ENCODE data around the gene NADK.

NADK gene

DNA sequence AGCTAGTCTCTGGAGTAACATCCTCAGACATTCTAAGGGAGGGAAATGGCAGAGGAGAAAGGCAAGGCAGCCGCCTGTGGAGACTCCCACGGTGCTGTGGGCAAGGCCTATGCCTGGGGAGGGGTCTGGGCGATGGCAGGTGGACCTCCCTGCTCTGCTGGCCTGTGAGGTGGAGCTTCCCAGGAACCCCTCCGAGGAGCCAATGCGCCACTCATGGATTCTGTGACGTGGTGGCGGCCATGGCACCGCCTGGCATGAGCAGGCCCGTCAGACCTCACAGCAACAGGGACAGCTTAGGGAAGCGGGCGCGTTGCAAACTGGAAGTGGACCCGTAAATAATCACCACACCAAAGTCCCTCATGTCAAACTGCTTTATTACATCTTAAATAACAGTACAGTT is 6.7 kb upstream of the NADK start:
- DNase-seq = no peak

DNA sequence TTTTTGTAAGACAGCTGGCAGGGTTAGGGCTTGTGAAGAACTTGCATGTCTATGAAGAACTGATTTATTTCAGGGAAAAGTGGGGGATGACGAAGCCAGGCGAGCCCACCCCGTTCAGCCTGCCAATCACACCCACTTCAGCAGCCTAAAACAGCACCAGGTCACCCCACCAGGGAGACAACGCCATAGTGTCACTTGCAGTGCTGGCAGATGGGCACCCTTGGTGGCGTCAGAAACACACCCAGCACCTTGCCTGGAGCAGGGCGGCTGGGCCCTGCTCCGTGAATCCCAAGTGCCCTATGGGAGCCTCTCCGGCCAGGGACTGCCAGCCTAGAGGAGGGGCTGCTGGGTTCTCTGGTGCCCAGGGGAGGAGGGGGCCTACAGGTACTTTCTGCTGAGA is 5.0 kb upstream of the NADK start:
- no peak for DNase-seq

DNA sequence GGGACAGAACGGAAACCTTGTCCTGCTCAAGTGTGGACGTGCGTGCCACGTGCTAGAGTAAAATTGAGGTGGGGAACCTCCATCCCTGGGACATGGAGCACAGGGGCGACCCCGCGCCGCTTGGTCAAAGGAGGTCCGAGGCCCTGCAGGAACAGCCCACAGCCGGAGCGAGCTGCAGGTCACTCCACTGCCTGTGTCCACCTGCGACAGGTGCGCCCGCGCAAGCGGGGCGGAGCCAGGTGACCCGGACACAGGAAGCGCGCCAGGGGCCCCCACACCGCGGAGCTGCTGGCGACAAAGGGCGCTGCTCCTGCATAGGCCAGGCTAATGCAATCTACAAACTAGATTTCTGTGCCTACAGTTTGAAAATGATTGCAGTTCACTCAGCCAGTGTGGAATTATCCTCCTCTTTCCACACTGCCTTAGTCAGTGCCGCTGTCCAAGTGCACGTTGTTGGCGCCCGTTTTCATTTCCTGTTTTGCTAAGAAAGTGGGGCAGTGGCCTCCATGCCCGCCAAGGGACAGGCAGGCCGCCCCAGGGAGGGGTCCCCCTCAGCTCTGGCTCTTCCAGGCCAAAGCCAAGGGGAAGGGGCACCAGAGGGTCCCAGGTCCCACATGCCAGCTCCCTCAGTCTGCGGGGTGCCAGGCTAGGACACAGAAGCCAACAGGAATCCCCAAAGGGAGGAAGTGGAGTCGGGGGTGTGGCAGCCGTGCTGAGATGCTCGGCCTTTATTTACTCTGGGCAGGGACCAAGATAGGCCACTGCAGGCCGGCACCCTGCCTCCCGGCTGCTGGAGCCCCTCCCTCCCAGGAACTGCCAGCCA is 4.3 kb upstream of the NADK start:
- DNase-seq = no peak

DNA sequence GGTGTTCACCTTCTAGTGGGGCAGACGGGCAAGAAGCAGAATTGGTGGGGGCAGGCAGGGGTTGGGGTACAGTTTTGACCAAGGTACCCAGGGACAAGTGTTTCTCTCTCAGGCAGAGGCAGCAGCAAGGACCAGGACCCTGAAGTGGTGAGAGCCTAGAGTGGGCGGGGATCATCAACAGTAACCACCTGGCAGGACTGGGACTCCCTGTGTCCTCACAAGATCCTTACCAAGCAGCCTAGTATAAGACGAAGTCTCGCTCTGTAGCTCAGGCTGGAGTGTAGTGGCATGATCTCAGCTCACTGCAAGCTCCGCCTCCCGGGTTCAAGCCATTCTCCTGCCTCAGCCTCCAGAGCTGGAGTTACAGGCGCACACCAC is 3.2 kb upstream of the NADK start:
- DNase-seq = no peak

DNA sequence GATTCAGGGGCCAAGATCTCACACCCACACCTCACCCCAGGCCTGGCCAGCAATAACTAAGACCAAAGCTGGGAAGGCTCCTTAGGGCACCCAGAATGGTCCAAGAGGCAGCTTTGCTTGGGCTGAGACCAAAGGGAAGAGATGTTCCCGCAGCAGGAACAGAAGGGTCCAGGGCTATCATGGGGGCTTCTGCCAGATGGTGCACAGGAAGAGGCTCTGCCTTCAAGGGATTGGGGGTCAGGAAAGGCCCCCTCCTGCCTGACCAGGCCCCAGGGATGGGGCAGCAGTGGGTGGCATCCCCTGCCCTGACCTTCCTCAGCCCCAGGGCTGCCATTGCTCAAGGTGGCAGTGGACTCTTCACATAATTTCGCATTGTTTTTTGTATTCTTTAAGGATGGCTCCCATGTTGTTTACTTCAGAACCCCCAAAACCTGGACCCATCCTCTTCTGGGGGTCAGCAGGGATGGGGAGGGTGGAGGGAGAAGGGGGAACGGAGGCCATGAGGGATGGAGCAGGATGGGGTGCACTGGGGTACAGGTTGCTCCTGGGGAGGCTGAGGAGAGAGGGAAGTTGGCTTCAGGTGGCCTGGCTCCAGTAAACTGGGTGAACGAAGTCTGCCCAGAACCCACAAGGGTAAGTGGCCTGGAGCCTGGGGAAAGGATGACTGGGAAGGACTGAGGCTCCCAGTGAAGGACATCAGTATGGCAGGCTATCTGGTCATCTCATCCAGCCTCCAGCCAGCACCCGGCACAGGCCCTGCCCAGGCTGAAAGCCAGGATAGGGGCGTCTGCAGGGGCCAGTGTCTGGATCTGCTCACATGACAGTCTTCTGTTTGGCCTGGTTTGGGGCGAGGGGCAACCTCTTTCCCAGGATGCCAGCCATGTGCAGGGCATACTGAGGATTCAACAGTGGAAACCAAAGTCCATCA is 2.6 kb upstream of the NADK start:
- no peak for DNase-seq

DNA sequence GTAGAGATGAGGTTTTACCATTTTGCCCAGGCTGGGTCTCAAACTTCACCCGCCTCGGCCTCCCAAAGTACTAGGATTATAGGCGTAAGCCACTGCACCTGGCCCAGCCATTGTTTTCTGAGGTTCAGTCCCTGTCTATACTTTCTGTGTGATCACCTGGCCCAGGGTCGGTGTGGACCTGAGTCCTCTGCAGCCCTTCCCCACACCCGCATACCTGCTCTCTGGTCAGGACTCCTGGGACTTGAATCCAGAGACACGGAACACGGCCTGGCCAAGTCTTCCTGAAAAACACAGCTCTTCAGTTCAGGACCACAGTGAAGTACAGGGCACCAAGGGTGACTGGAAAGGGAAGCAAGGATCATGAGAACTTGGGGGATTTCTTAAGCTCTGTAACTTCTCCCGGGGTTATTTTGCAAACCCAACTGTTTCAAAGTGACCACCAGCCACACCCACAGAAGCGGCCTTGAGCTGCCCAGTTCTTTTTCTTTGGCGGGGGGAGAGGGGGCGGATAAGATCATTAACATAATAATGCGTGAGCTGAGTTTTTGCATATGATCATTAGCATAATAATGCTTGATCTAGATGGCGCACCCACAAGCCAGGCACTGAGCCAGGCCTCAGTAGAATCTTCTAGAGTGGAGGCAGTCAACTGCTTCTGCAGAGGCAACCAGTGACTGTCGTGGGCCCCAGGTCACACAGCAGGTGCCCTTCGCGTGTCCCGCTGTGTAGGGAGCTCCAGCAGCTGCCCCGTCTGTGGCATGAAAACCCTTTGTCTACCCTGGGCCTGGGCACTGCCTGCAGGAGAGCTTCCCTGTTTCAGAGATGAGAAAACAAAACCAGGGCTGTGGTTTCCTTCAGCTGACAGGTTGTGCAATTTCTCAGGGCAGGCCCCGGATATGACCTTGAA is 1.7 kb upstream of the NADK start:
- DNase-seq = peak; percentile 22

DNA sequence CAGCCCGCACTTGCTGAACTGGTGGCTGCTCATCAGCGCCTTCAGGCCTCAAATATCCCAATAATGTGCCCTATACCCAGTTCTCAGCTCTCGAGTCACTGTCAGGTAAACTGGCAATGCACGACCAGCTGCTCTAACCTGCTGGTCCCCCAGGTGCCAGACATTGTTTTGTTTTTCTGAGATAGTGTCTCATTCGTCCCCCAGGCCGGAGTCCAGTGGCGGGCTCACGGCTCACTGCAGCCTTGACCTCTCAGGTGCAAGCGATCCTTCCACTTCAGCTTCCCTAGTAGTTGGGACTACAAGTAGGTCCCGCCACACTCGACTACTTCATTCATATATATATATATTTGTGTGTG is 1.0 kb upstream of the NADK start:
- DNase-seq = no peak

DNA sequence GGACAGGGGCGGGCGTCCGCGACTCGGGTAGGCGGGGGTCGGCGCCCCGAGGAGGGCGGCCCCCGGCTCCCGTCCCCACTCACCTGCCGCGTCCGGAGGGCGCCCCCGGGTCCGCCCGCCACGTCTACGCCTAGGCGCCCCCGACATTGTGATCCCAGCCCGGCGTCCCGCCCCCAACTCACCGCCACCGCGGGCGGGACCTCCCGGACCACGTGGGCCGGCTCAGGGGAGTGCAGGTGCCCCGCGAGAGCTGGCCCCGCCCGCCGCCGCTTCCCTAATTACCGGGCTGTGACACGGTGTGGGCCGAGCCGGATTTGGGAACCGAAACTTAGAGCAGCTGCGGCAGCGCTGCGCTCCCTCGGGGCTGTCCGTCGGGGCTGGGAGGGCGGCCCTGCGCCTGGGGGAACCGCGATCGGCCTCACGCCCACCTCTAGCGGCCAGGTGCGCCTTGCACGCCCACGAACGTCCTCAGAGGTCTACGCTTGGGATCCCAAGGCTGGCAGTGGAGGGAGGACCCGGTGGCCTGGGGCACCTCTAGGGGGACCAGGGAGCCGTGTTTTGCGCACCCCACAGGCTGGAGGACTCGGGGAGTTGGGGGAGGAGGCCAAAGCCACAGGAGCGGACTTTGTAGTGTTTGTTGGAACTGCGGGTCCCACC is 521 bp upstream of the NADK start:
- DNase-seq = peak; percentile 84

DNA sequence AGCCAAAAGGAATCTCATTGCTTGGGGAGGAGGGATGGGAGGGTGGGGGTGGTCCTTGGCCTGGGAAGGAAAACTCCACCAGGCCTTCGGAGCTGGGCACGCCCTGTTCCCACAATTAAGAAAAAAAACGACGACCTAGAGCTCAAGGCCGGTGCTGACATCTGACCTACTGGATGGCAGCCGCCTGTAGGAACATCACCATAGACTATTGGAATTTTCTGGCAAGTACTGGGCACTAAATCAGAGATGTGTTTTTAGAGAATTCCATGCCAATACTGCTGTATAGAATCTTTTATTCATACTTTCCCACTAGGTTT is 729 bp downstream of the NADK start:
- no peak for DNase-seq

DNA sequence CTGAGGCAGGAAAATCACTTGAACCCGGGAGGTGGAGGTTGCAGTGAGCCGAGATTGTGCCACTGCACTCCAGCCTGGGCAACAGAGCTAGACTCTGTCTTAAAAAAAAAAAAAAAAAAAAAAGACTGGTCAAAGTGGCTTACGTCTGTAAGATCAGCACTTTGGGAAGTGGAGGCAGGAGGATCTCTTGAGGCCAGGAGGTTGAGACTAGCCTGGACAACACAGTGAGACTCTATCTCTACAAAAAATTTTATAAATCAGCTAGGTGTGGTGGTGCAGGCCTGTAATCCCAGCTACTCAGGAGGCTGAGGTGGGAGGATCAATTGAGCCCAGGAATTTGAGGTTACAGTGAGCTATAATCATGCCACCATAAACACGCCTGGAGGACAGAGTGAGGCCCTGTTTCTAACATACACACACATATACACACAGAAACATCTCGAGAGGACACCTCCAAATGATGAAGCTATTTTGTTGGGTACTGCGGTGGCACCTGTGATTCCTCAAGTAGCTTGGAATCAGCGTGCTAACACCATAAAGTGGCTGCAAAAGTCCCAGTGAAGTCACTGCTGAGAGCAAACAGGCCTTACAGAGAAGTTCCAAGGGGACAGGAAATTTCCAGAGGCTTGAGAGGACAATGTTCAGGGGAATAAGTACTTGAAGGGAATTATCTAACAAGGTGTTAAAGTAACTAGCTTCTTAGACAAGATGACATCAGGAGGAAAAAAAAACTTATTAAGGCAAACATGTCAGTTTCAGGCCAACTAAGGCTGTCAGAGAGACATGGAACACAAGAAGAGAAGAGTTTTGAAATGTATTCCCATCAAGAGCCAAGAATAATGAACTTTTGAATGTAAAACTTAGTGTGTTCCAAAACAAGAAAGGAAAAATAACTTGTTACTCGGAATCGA is 1.3 kb downstream of the NADK start:
- DNase-seq = no peak

DNA sequence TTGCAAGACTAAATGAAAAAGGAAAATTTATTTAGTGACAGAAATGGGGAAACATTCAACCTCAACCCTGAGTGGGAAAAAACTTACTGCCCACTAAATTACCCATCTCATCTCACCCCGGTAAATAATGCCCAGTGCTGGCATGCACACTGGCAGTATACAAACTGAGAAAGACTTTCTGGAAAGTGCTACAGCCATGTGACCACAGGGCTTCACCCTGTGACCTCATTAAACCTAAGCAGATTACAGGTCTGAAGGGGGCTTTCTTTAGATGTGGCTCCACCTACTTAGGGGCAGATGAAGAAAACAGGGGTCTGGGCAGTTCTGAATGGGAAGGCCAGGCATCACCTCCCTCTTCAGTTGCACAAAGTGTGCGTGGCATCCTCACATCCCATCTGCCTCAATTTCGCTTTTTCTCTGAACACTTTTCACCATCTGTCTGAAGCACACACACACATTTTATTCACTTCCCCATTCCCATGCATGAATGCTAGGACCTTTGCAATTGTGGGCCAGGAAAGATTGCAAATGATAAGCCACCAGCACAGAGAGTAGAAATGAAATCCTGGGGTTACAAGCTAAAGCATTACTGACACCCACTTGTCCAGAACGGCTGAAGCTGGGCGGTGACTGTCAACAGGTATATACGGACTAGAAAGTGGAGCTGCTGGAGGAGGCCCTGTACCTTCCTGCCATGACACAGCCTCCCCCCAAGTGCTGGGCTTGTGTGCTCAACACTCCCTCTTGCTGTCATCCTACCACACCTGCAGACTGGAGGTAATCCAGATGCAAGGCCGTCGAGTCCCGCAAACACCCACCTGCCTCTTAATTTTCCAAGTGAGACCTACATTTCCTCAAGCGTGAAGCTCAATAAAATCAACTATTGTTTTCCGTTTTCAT is 2.7 kb downstream of the NADK start:
- no peak for DNase-seq

DNA sequence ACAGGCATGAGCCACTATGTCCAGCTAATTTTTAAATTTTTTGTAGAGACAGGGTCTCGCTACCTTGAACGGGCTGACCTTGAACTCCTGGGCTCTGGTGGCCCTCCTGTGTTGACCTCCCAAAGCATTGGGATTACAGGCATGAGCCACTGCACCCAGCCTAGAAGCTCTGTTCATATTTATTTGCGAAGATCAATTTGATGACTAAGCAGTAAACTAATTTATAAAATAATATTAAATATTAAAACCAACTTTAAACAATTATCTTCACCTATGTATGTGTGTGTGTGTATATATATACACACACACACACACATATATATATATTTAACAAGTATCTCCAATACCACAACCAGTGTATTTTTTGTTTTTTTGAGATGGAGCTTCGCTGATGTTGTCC is 4.4 kb downstream of the NADK start:
- no peak for DNase-seq

DNA sequence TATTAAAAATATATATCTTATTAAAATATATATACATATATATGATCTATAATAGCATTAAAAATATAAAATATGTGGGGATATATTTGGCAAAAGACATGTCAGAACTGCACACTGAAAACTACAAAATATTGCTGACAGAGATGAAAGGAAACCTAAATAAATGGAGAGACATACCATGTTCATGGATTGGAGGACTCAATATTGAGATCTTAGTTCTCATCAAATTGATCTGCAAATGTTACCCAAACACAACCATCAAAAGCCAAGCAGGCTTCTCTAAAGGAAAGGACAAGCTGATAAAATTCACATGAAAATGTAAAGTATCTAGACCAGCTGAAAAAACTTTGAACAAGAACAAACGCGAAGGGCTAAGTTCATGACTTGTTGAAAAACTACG is 7.2 kb downstream of the NADK start:
- no peak for DNase-seq

DNA sequence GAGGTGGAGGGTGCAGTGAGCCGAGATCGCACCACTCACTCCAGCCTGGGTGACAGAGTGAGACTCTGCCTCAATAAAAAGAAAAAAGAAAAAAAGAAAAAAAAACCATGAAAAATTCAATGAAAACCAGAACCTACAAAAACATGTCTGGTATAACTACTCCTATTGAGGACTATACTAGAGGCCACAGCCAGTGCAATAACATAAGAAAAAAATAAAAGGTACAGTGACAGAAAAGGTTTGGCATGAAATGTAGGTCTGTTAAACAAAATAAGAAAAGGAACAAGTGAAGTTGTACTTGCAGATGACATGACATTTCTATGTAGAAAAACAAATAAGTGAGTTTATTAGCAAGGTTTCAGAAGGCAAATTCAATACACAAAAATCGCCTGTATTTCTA is 8.2 kb downstream of the NADK start:
- DNase-seq = no peak

DNA sequence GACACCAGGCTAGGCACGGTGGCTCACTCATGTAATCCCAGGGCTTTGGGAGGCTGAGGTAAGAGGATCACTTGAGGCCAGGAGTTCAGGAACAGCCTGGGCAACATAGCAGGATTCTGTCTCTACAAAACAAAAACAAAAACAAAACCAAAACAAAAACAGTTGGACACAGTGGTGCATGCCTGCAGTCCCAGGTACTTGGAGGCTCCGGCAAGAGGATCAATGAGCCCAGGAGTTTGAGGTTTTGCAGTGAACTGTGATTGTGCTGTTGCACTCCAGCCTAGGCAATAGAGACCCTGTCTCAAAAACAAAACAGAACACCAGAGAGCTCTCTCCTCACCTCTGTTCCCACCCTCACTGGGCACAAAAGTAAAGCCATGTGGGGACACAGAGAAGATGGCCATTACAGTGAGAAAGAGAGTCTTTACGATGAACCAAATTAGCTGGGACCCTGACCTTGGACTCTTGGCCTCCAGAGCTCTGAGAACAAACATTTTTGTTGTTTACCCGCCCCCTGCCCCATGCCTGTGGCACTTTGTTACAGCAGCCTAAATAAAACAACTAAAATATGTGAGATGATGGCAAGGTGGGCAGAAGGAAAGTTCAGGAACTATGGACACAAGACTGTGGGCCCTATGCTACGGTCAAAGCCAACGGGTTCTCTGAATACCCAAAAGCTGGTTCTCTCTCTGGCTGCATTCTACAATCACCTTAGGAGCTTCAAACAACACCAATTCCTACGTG is 9.8 kb downstream of the NADK start:
- DNase-seq = no peak

DNA sequence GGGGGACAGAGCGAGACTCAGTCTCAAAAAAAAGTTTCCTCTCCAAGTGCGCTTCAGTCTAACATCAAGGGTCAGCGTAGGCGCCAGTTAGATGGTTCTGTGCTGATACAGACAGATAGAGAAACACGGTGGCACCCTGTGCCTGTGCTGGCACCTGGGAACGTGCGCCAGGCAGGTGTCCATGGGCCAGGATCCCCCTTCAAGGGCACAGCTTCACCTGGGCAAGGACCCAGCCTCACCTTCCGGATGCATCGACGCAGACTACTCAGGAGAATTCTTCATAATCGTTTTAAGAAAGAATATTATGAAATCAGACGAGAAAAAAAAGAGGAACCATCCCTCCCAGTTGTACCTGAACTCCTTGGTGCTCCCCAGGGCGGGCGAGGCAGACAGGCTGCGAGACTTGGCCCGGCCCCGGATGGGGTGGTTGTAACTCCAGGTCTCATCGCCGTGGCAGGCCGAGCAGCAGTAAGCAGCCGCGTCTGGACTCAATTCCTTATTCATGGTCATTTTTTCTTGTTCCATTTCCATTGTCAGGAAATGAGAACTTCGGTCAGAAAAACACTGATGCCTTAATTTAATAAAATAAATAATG is 13.3 kb downstream of the NADK start:
- no peak for DNase-seq

DNA sequence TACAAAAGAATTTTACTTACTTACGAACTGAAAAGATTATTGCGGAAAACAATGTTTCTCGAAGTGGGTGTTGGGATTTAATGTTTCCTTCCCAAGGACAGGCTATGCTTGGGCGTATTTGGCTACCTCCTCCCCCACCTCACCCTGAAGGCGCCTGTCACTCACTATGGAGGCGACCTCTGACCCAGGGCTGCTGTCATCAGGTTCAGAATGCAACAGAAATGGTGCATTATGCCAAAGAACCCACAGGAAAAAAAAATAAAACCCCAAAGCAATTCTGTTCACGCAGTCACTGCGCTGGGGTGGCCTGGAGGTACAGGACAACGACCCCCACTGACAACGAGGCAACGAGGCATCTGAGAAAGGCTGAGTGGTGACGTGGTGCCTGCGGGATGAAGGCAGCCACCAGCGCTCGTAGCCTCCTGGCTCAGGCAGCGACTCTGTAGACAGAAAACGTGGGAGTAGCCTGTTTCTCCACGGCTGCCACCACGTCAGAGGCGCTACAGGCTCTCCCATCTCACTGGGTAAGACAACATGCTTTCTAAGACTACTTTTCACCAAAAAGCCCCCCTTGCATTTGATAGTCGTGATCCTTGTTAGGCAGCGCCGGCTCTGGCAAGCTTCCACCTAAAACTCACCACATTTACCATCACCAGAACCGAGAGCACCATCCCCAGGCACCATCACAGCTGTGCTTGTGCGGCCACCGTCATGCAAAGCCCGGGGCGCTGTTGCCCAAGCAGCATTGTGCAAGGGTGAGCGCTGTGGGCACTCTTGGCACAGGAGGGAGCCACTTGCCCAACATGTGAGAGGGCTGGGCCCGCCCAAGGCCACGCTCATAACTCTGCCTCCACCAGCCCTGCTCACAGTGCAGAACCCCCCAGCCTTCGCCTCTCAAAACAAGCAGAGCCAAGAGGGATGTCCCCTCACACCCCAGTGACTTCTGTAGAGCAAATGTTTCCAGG is 14.3 kb downstream of the NADK start:
- DNase-seq = no peak

All from NCI-H1436 (cell line).